K562 (cell line): ENCODE measurements around the gene OTUD5. TPM values are rescaled to one million over a fixed set of nuclear protein-coding genes. Genes with fewer than 3 reads are reported as not detected.

ENCODE experiments used
- ATF3 ChIP-seq, 2 experiments: fragments of 450-650 bp in 1 of 2; sonication (generic) in 1 of 2; formaldehyde crosslinking in 1 of 2; IDR thresholded peaks in 1 of 2; conservative IDR thresholded peaks in 1 of 2; 2 replicates each; pipeline versions ENCODE4 v1.6.1 to v1.8.1; 2016 to 2023; ENCODE audit warnings: mild to moderate bottlenecking in 2 of 2, moderate library complexity in 2 of 2, inconsistent platforms in 1 of 2, missing genetic modification reagents in 1 of 2
- BMI1 ChIP-seq: fragments of 150-350 bp; IDR thresholded peaks from 2 replicates; pipeline ENCODE4 v1.6.1; 2014; ENCODE audit warnings: low read length
- KAT7 ChIP-seq: sonication (generic); formaldehyde crosslinking; IDR thresholded peaks from 2 replicates; pipeline ENCODE4 v1.8.0; 2022; ENCODE audit warnings: missing genetic modification reagents, mild to moderate bottlenecking, borderline replicate concordance
- MYNN ChIP-seq, 2 experiments: sonication (generic); formaldehyde crosslinking in 1 of 2; IDR thresholded peaks; 2 replicates each; pipeline versions ENCODE4 v1.5.0 to v1.6.1; 2016 to 2020; ENCODE audit warnings: antibody characterized with exemption in 1 of 2, missing genetic modification reagents in 1 of 2
- NEUROD1 ChIP-seq: fragments of 150-350 bp; IDR thresholded peaks from 2 replicates; pipeline ENCODE4 v1.6.1; 2014; ENCODE audit warnings: borderline replicate concordance, low read length, low read depth; ENCODE audit not compliant: partially characterized antibody
- NRF1 ChIP-seq, 2 experiments: fragments of 450-650 bp; IDR thresholded peaks in 1 of 2; conservative IDR thresholded peaks in 1 of 2; 2 replicates each; pipeline ENCODE4 v1.6.1; 2014; ENCODE audit warnings: mild to moderate bottlenecking in 2 of 2
- PHF21A ChIP-seq: fragments of 450-650 bp; IDR thresholded peaks from 2 replicates; pipeline ENCODE4 v1.6.1; 2017; ENCODE audit warnings: low read depth, borderline replicate concordance
- POLR2AphosphoS2 ChIP-seq: IDR thresholded peaks from 2 replicates; pipeline ENCODE4 v1.6.1; 2012; ENCODE audit warnings: low read length, improper control_type of control experiment
- RAD21 ChIP-seq, 2 experiments: fragments of 250-450 bp in 1 of 2; fragments of 450-650 bp in 1 of 2; sonication (Bioruptor Pico) in 1 of 2; formaldehyde crosslinking in 1 of 2; IDR thresholded peaks in 1 of 2; conservative IDR thresholded peaks in 1 of 2; 2 replicates each; pipeline versions ENCODE4 v1.4.0 to v1.8.0; 2020 to 2022; ENCODE audit warnings: mild to moderate bottlenecking in 2 of 2, moderate library complexity in 1 of 2
- RCOR1 ChIP-seq, 2 experiments: IDR thresholded peaks; 2 replicates each; pipeline ENCODE4 v1.6.1; 2012; ENCODE audit warnings: low read depth in 2 of 2, low read length in 2 of 2, borderline replicate concordance in 1 of 2, improper control_type of control experiment in 1 of 2
- ZBTB7A ChIP-seq: IDR thresholded peaks from 2 replicates; pipeline ENCODE4 v1.6.1; 2011; ENCODE audit warnings: low read depth, mild to moderate bottlenecking, low read length, moderate library complexity, borderline replicate concordance; ENCODE audit not compliant: control insufficient read depth
- polyA plus RNA-seq, 8 experiments: library from polyadenylated mRNA; depleted of rRNA in 4 of 8; stranded (reverse) in 5 of 8; unstranded in 3 of 8; fragments of >200 nt; fragmentation: Nextera tagmentation in 2 of 8; fragmentation: Illumina TruSeq in 1 of 8; extraction: Ambion mirVana in 2 of 8; extraction: Trizol in 1 of 8; gene quantifications; 2 replicates each; pipeline versions ENCODE4 v1.2.1 to v1.2.3, GENCODE V29; 2011 to 2014; ENCODE audit warnings: inconsistent platforms in 1 of 8, missing spikeins in 1 of 8
- total RNA-seq, 7 experiments: library from RNA; depleted of rRNA in 6 of 7; stranded (reverse); fragments of >200 nt in 6 of 7; fragmentation: Illumina TruSeq in 2 of 7; extraction: Trizol in 2 of 7; gene quantifications; 2 replicates each; pipeline versions ENCODE4 v1.2.1 to v1.2.3, GENCODE V29; 2011 to 2021; ENCODE audit warnings: low replicate concordance in 1 of 7
- TF ChIP-seq, protein P1 (sequence below): fragments of 250-450 bp; sonication (Bioruptor Pico); IDR thresholded peaks from 2 replicates; pipeline ENCODE4 v1.8.0; 2022; ENCODE audit warnings: inconsistent platforms
- TF ChIP-seq, protein P2 (sequence below), 2 experiments: fragments of 450-650 bp; IDR thresholded peaks; 2 replicates each; pipeline ENCODE4 v1.6.1; 2018; ENCODE audit warnings: mild to moderate bottlenecking in 2 of 2, low read depth in 1 of 2; ENCODE audit not compliant: partially characterized antibody in 2 of 2
- TF ChIP-seq, protein P3 (sequence below), 3 experiments: IDR thresholded peaks in 2 of 3; conservative IDR thresholded peaks in 1 of 3; 2 replicates each; pipeline ENCODE4 v1.5.1; 2011 to 2012; ENCODE audit warnings: low read length in 3 of 3, mild to moderate bottlenecking in 3 of 3, control low read depth in 2 of 3, improper control_type of control experiment in 1 of 3, inconsistent platforms in 1 of 3, low read depth in 1 of 3, mixed read lengths in 1 of 3, moderate library complexity in 1 of 3; ENCODE audit not compliant: insufficient read depth in 2 of 3

The OTUD5 gene
- total and polyA plus RNA-seq, 9 of the 15 experiments (the other 6 are each of a cell fraction or from before 2014, with no cell fraction given) = 3.6 to 102 (median 59.0) TPM

GRCh38 chrX:48917139-48918001, 40.0 kb downstream of the OTUD5 start (continued):
- TF ChIP-seq BMI1 (peak; percentile 91), PHF21A (no peak), KAT7 (CRISPR knock-in tag) (peak; percentile 4; the same call in 1 of the 2 replicates), POLR2AphosphoS2 (peak; percentile 73; the same call in 1 of the 2 replicates), ZBTB7A (0 out of 2 replicates have a peak, but pooled peaks have one; percentile 20), RAD21 (CRISPR knock-in tag; conservative IDR thresholded peaks at IDR 0.05 in 1 of 2, IDR thresholded peaks at IDR 0.05 in 1 of 2) (peak in 1 of 2 experiments; percentile 67), RCOR1 (IDR thresholded peaks at IDR 0.05; ENCODE audit: borderline replicate concordance in 1 of 2, low read depth in 2 of 2, low read length in 2 of 2) (peak in 1 of 2 experiments; percentile 87; a peak in 3 of 4 replicates), ATF3 (IDR thresholded peaks at IDR 0.05) (no peak), ATF3 (CRISPR knock-in tag; conservative IDR thresholded peaks at IDR 0.05) (0 out of 2 replicates have a peak, but pooled peaks have one; percentile 44), NRF1 (conservative IDR thresholded peaks at IDR 0.05 in 1 of 2, IDR thresholded peaks at IDR 0.05 in 1 of 2) (peak; percentile 94 to 95), NEUROD1 (peak; percentile 41), MYNN (IDR thresholded peaks at IDR 0.05) (0 out of 2 replicates have a peak, but pooled peaks have one; percentile 46), MYNN (CRISPR knock-in tag; IDR thresholded peaks at IDR 0.05) (no peak)
- TF ChIP-seq, protein P1, sequence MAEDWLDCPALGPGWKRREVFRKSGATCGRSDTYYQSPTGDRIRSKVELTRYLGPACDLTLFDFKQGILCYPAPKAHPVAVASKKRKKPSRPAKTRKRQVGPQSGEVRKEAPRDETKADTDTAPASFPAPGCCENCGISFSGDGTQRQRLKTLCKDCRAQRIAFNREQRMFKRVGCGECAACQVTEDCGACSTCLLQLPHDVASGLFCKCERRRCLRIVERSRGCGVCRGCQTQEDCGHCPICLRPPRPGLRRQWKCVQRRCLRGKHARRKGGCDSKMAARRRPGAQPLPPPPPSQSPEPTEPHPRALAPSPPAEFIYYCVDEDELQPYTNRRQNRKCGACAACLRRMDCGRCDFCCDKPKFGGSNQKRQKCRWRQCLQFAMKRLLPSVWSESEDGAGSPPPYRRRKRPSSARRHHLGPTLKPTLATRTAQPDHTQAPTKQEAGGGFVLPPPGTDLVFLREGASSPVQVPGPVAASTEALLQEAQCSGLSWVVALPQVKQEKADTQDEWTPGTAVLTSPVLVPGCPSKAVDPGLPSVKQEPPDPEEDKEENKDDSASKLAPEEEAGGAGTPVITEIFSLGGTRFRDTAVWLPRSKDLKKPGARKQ (CRISPR knock-in tag) = no peak
- TF ChIP-seq, protein P2, sequence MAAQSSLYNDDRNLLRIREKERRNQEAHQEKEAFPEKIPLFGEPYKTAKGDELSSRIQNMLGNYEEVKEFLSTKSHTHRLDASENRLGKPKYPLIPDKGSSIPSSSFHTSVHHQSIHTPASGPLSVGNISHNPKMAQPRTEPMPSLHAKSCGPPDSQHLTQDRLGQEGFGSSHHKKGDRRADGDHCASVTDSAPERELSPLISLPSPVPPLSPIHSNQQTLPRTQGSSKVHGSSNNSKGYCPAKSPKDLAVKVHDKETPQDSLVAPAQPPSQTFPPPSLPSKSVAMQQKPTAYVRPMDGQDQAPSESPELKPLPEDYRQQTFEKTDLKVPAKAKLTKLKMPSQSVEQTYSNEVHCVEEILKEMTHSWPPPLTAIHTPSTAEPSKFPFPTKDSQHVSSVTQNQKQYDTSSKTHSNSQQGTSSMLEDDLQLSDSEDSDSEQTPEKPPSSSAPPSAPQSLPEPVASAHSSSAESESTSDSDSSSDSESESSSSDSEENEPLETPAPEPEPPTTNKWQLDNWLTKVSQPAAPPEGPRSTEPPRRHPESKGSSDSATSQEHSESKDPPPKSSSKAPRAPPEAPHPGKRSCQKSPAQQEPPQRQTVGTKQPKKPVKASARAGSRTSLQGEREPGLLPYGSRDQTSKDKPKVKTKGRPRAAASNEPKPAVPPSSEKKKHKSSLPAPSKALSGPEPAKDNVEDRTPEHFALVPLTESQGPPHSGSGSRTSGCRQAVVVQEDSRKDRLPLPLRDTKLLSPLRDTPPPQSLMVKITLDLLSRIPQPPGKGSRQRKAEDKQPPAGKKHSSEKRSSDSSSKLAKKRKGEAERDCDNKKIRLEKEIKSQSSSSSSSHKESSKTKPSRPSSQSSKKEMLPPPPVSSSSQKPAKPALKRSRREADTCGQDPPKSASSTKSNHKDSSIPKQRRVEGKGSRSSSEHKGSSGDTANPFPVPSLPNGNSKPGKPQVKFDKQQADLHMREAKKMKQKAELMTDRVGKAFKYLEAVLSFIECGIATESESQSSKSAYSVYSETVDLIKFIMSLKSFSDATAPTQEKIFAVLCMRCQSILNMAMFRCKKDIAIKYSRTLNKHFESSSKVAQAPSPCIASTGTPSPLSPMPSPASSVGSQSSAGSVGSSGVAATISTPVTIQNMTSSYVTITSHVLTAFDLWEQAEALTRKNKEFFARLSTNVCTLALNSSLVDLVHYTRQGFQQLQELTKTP (IDR thresholded peaks at IDR 0.05; ENCODE audit: low read depth in 1 of 2, partially characterized antibody in 2 of 2) = peak in 1 of 2 experiments; percentile 8
- TF ChIP-seq, protein P3, sequence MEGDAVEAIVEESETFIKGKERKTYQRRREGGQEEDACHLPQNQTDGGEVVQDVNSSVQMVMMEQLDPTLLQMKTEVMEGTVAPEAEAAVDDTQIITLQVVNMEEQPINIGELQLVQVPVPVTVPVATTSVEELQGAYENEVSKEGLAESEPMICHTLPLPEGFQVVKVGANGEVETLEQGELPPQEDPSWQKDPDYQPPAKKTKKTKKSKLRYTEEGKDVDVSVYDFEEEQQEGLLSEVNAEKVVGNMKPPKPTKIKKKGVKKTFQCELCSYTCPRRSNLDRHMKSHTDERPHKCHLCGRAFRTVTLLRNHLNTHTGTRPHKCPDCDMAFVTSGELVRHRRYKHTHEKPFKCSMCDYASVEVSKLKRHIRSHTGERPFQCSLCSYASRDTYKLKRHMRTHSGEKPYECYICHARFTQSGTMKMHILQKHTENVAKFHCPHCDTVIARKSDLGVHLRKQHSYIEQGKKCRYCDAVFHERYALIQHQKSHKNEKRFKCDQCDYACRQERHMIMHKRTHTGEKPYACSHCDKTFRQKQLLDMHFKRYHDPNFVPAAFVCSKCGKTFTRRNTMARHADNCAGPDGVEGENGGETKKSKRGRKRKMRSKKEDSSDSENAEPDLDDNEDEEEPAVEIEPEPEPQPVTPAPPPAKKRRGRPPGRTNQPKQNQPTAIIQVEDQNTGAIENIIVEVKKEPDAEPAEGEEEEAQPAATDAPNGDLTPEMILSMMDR (IDR thresholded peaks at IDR 0.05 in 2 of 3, conservative IDR thresholded peaks at IDR 0.05 in 1 of 3; ENCODE audit: insufficient read depth in 2 of 3, low read depth in 1 of 3, low read length in 3 of 3) = peak; percentile 85 to 98 (median 95)
